DND-41 (cell line): ENCODE results near the gene NPAS2.

Experiments used
- ATAC-seq: fragments of 200-7000 bp; cut with Tn5 transposase; 3 replicates; pipeline ENCODE4 v1.9.1; 2021; ENCODE audit warnings: low read depth; ENCODE audit not compliant: insufficient read depth
- DNase-seq: peaks from one replicate; pipeline ENCODE4 v3.0.0-alpha.2; 2020
- H2AFZ ChIP-seq: 2 replicates; pipeline ENCODE4 v1.6.0; 2012; ENCODE audit warnings: low read depth, low read length
- H3K27ac ChIP-seq: 2 replicates; pipeline ENCODE4 v1.5.1; 2012; ENCODE audit warnings: low read length, inconsistent platforms
- H3K27me3 ChIP-seq: fragments of 200-600 bp; sonication (generic); 2 replicates; pipeline ENCODE4 v1.6.0; 2012; ENCODE audit warnings: low read length, mild to moderate bottlenecking, inconsistent platforms; ENCODE audit not compliant: insufficient read depth, poor library complexity
- H3K36me3 ChIP-seq: 2 replicates; pipeline ENCODE4 v1.5.1; 2012; ENCODE audit warnings: low read length, inconsistent platforms; ENCODE audit not compliant: insufficient read depth
- H3K4me1 ChIP-seq: 2 replicates; pipeline ENCODE4 v1.5.1; 2012; ENCODE audit warnings: mild to moderate bottlenecking, low read length; ENCODE audit not compliant: insufficient read depth
- H3K4me2 ChIP-seq: 2 replicates; pipeline ENCODE4 v1.6.0; 2012; ENCODE audit warnings: mild to moderate bottlenecking, moderate library complexity, low read length, inconsistent platforms; ENCODE audit not compliant: insufficient read depth
- H3K4me3 ChIP-seq, 2 experiments: fragments of 200-600 bp in 1 of 2; shearing (Covaris generic) in 1 of 2; 2 replicates each; pipeline ENCODE4 v1.5.1; 2012 to 2016; ENCODE audit warnings: inconsistent platforms in 2 of 2, low read length in 2 of 2, mild to moderate bottlenecking in 2 of 2, low read depth in 1 of 2, moderate library complexity in 1 of 2
- H3K79me2 ChIP-seq: 2 replicates; pipeline ENCODE4 v1.6.0; 2012; ENCODE audit warnings: low read length, inconsistent platforms; ENCODE audit not compliant: insufficient read depth
- H3K9ac ChIP-seq: 2 replicates; pipeline ENCODE4 v1.6.0; 2012; ENCODE audit warnings: low read depth, mild to moderate bottlenecking, inconsistent platforms, low read length, moderate library complexity
- H3K9me3 ChIP-seq: 2 replicates; pipeline ENCODE4 v1.5.1; 2012; ENCODE audit warnings: low read length, moderate library complexity, mild to moderate bottlenecking, inconsistent platforms; ENCODE audit not compliant: insufficient read depth, severe bottlenecking
- H4K20me1 ChIP-seq: 2 replicates; pipeline ENCODE4 v1.6.0; 2012; ENCODE audit warnings: low read length; ENCODE audit not compliant: insufficient read depth
- EZH2 ChIP-seq: IDR thresholded peaks from 3 replicates; pipeline ENCODE4 v1.6.1; 2012; ENCODE audit warnings: borderline replicate concordance, low read depth, mild to moderate bottlenecking, moderate library complexity, low read length, inconsistent platforms; ENCODE audit not compliant: severe bottlenecking
- TF ChIP-seq, protein P1 (sequence below): IDR thresholded peaks from 2 replicates; pipeline ENCODE4 v1.5.1; 2012; ENCODE audit warnings: borderline replicate concordance, low read length, moderate library complexity, mild to moderate bottlenecking; ENCODE audit not compliant: poor library complexity, severe bottlenecking; ENCODE audit errors: extremely low read depth

The NPAS2 gene, protein sequence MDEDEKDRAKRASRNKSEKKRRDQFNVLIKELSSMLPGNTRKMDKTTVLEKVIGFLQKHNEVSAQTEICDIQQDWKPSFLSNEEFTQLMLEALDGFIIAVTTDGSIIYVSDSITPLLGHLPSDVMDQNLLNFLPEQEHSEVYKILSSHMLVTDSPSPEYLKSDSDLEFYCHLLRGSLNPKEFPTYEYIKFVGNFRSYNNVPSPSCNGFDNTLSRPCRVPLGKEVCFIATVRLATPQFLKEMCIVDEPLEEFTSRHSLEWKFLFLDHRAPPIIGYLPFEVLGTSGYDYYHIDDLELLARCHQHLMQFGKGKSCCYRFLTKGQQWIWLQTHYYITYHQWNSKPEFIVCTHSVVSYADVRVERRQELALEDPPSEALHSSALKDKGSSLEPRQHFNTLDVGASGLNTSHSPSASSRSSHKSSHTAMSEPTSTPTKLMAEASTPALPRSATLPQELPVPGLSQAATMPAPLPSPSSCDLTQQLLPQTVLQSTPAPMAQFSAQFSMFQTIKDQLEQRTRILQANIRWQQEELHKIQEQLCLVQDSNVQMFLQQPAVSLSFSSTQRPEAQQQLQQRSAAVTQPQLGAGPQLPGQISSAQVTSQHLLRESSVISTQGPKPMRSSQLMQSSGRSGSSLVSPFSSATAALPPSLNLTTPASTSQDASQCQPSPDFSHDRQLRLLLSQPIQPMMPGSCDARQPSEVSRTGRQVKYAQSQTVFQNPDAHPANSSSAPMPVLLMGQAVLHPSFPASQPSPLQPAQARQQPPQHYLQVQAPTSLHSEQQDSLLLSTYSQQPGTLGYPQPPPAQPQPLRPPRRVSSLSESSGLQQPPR

DNA sequence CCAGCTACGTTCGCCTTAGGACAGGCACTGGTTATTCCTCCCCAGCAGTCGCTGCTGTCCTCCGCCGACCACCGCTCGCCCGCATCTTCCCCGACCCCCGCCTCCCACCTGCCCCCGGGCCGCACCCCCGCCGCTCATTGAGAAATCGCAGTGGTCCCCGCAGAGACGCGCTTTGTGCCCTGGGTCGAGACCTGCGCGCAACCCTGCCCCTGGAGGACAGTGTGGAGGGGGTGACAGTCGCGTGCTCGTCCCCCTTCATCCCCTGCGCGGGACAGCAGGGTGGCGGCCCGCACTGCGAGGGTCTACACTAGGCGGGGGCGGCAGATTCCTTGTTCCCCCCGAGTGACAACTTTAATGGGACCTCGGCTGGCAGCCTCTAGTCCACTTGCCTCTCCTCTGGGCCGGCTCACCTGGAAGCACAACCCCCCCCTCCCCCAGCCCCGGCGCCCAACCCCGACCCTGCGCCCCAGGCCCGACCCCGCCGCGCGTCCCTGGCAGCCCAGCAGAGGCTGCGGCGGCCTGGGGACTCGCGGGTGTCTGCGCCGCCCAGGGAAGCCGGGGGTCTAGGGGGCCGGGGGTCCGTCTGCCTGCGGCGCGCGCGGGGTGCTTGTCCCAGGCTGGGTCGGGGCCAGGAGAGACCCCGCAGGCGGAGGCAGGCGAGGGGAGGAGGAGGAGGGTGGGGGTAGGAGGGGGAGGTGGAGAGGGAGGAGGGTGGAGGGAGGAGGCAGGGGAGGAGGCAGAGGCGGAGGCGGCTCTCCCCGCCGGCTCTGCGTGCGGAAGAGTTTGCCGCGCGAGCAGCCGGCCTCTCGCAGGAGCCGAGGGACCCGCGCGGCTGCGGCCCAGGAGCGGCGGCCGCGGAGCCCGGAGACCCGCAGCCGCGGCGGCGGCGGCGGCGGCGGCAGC, at the start of gene NPAS2:
NPAS2 (plus strand) TSS at position 770 of the 903 bp plus-strand sequence. CDS start 84,616 bp downstream, outside the sequence.
- Histone ChIP-seq H3K9me3 (no peaks in the 10 kb centered on the region), H3K4me3 (peak within 1 kb of the TSS; percentile 33 to 64; a peak in 3 of 4 replicates), H4K20me1 (no peaks in the 10 kb centered on the region), H2AFZ (peak within 1 kb of the TSS; percentile 56), H3K36me3 (no peaks in the 10 kb centered on the region), H3K79me2 (peaks cover 4% of the 10 kb centered on the region), H3K27ac (0 out of 2 replicates have a peak within 1 kb of the TSS, but pooled peaks have one; percentile 26), H3K4me1 (peaks cover 17% of the 10 kb centered on the region), H3K27me3 (no peaks in the 10 kb centered on the region), H3K9ac (peak within 1 kb of the TSS; percentile 65), H3K4me2 (peak within 1 kb of the TSS; percentile 77)
- ATAC-seq (peak; percentile 86), DNase-seq (peak; percentile 62)
- no peak for TF ChIP-seq EZH2
- TF ChIP-seq, protein P1, sequence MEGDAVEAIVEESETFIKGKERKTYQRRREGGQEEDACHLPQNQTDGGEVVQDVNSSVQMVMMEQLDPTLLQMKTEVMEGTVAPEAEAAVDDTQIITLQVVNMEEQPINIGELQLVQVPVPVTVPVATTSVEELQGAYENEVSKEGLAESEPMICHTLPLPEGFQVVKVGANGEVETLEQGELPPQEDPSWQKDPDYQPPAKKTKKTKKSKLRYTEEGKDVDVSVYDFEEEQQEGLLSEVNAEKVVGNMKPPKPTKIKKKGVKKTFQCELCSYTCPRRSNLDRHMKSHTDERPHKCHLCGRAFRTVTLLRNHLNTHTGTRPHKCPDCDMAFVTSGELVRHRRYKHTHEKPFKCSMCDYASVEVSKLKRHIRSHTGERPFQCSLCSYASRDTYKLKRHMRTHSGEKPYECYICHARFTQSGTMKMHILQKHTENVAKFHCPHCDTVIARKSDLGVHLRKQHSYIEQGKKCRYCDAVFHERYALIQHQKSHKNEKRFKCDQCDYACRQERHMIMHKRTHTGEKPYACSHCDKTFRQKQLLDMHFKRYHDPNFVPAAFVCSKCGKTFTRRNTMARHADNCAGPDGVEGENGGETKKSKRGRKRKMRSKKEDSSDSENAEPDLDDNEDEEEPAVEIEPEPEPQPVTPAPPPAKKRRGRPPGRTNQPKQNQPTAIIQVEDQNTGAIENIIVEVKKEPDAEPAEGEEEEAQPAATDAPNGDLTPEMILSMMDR: no peak

DNA sequence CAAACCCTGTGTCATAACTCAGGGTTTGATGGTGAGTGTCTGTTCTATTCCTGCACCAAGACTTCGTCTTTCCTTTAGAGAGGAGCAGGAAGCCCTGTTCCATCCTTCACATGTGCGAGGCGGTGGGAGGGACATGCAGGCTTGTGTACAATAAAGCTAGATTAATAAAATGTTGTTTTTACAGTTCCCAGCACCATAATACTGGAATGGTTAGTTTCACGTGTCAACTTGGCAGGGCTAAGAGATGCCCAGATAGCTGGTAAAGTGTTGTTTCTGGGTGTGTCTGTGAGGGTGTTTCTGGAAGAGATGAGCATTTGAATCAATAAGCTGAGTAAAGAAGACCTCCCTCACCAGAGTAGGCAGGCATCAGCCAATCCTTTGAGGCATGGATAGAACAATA, 48.8 kb upstream of the NPAS2 start:
- Histone ChIP-seq H3K4me2 (no peak overlapping the region), H3K9ac (no peak overlapping the region), H3K27ac (no peak overlapping the region), H3K27me3 (peaks cover 8% of the 10 kb centered on the region), H3K4me3 (no peak overlapping the region), H3K79me2 (no peaks in the 10 kb centered on the region), H3K4me1 (no peaks in the 10 kb centered on the region), H3K36me3 (no peaks in the 10 kb centered on the region), H3K9me3 (no peaks in the 10 kb centered on the region), H2AFZ (no peak overlapping the region), H4K20me1 (no peaks in the 10 kb centered on the region)
- TF ChIP-seq, protein P1: no peak
- TF ChIP-seq EZH2: no peak
- DNase-seq: no peak
- no peak for ATAC-seq

DNA sequence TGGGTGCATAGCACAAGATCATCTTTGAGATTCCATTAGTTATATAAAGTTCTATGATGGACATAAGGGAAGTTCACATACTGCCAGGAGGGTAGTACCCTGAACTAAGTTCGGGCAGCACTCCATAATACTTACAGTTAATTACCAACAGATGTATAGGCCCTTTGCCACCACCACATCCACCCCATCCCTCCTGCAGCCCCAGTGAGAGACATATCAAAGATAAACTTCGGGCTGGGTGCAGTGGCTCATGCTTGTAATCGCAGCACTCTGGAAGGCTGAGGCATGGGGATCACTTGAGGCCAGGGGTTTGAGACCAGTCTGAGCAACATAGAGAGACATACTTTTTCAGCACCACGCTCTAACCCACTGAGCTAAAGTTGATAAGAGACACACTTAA, 46.4 kb upstream of the NPAS2 start:
- no peaks in the 10 kb centered on the region for H4K20me1 ChIP-seq
- H3K4me3 ChIP-seq: no peak overlapping the region
- H3K27me3 ChIP-seq: peaks cover 4% of the 10 kb centered on the region
- H3K27ac ChIP-seq: no peak overlapping the region
- no peak overlapping the region for H2AFZ ChIP-seq
- no peak for DNase-seq
- no peak for TF ChIP-seq EZH2
- TF ChIP-seq, protein P1: no peak
- no peaks in the 10 kb centered on the region for H3K9me3 ChIP-seq
- no peak overlapping the region for H3K9ac ChIP-seq
- no peak overlapping the region for H3K4me2 ChIP-seq
- no peaks in the 10 kb centered on the region for H3K4me1 ChIP-seq
- no peaks in the 10 kb centered on the region for H3K79me2 ChIP-seq
- H3K36me3 ChIP-seq: no peaks in the 10 kb centered on the region
- ATAC-seq: no peak
